Measurements from ENCODE around the gene CATSPER2.
"Not testable (repeated sequence)": the region's sequence is repeated elsewhere in the genome, so short reads cannot be mapped to it uniquely, and the experiment has no call there.

Gene CATSPER2

GRCh38 chr15:43593328-43594190, 55.1 kb downstream of the CATSPER2 start, which contains the start of gene CKMT1B:
TSS of gene CKMT1B (plus strand) at chr15:43594027. CDS start at chr15:43594219, 192 bp downstream.
- not testable (repeated sequence) for DNase-seq (ENCODE audit: low read depth in 3 of 3, low spot score in 1 of 3)

- DNase-seq (ENCODE audit: low read depth in 3 of 3, low spot score in 1 of 3): not testable (repeated sequence)
These were observed 55.8 kb downstream of the CATSPER2 start for GRCh38 chr15:43592841-43593240.

GRCh38 chr15:43589778-43590466, 58.7 kb downstream of the CATSPER2 start, which contains the start of gene PPIP5K1:
TSS of gene PPIP5K1 (minus strand) at chr15:43590208. CDS start at chr15:43584504, 5,704 bp downstream.
- not testable (repeated sequence) for DNase-seq (ENCODE audit: low read depth in 3 of 3, low spot score in 1 of 3)

All from stimulated activated CD4-positive, alpha-beta T cell treated with anti-CD3 and anti-CD28 coated beads, TNF-alpha, amount 100 ng/mL, for 1 hour (primary cell).